ENCODE measurements around the gene CKAP4. TPM values are rescaled to one million over a fixed set of nuclear protein-coding genes. Genes with fewer than 3 reads are reported as not detected.

CKAP4 gene
- total and polyA plus RNA-seq, 10 of the 15 experiments (the other 5 are each of a cell fraction or from before 2014, with no cell fraction given): 0.39 to 23.6 (median 11.1) TPM

DNA sequence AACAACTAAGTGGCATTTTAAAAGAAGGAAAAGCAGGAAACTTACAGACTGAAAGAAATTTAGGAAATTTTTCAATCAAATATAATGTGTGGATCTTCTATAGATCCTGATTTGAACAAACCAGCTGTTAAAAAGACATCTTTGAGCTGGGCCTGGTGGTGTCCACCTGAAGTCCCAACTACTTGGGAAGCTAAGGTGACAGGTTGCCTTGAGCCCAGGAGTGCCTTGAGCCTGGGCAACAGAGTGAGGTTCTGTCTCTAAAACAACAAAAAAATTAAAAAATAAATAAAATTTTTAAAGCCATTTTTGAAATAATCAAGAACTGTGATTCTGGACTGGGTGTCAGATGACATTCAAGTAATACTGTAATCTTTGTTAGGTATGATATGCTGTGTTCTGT is 7.0 kb downstream of the CKAP4 start:
- in situ Hi-C loops (cut with MboI) (no loop called here), intact Hi-C loops (cut with micrococcal nuclease; ENCODE audit: unreplicated experiment) (no loop called here)
- H3K27me3 ChIP-seq (replicated peaks in 1 of 2; ENCODE audit: control insufficient read depth in 2 of 2, insufficient read depth in 2 of 2, low read length in 1 of 2): no peaks in the 10 kb centered on the region
- ChIA-PET CTCF (no interaction called here), POLR2A (no interaction called here), RAD21 (ENCODE audit: unreplicated experiment) (no interaction called here), SMC1A (ENCODE audit: uncharacterized antibody, unreplicated experiment) (no interaction called here)
- no peak overlapping the region for H3K9ac ChIP-seq (ENCODE audit: control insufficient read depth, insufficient read depth, low read length)
- DNase-seq (ENCODE audit: low read depth, low spot score) (no peak), FAIRE-seq (no peak), ATAC-seq (no peak)
- BruUV-seq (replicated peaks): no TSS peak
- H3K36me3 ChIP-seq (ENCODE audit: control insufficient read depth in 2 of 2, insufficient read depth in 2 of 2, low read length in 1 of 2): peaks cover 0 to 10% of the 10 kb centered on the region in 2 experiments; a peak in 2 of 4 replicates
- no peak overlapping the region for H3K4me2 ChIP-seq (ENCODE audit: control insufficient read depth, insufficient read depth)
- no peaks in the 10 kb centered on the region for H3K4me1 ChIP-seq (ENCODE audit: control insufficient read depth, insufficient read depth, low read length)
- no peak for TF ChIP-seq TBL1XR1 (IDR thresholded peaks at IDR 0.05; ENCODE audit: low read depth, low read length)
- TF ChIP-seq, protein P1, sequence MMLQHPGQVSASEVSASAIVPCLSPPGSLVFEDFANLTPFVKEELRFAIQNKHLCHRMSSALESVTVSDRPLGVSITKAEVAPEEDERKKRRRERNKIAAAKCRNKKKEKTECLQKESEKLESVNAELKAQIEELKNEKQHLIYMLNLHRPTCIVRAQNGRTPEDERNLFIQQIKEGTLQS (IDR thresholded peaks at IDR 0.05; ENCODE audit: borderline replicate concordance, extremely low read depth, low read depth, low read length): no peak
- TF ChIP-seq PAX5 (IDR thresholded peaks at IDR 0.05; ENCODE audit: borderline replicate concordance, low read depth, low read length): no peak
- TF ChIP-seq MTA3 (IDR thresholded peaks at IDR 0.05; ENCODE audit: borderline replicate concordance, low read length): no peak
- no peak for TF ChIP-seq HDGF (IDR thresholded peaks at IDR 0.05)
- no peak for TF ChIP-seq SREBF2 (IDR thresholded peaks at IDR 0.05; ENCODE audit: low read length)
- no peaks in the 10 kb centered on the region for H4K20me1 ChIP-seq (ENCODE audit: control insufficient read depth, insufficient read depth)
- peaks cover 3% of the 10 kb centered on the region for H3K79me2 ChIP-seq (ENCODE audit: control insufficient read depth, insufficient read depth, low read length)
- no peaks in the 10 kb centered on the region for H3K9me3 ChIP-seq (replicated peaks; ENCODE audit: control insufficient read depth, insufficient read depth, low read length)
- H3K27ac ChIP-seq (ENCODE audit: control insufficient read depth, insufficient read depth): no peak overlapping the region
- no peak overlapping the region for H3K4me3 ChIP-seq
- H2AFZ ChIP-seq (ENCODE audit: control insufficient read depth, low read depth, low read length): no peak overlapping the region

DNA sequence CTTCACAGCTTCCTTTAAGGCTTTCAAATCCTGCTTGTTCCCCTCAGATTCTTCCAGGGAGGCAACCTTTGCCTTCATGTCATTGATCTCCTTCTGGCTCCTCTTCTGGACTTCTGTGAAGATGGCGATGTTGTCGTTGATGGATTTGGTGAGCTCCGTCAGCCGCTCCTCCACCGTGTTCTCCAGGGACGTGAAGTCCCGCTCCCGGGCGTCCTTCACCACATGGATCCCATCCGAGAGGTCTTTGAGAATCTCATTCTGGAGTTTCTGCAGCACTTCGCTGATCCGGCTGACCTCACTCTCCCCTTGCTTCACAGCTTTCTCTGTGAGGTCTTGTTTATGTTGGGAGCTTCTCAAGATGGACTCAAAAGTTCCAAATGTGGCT is 7.9 kb downstream of the CKAP4 start:
- Histone ChIP-seq H3K9me3 (replicated peaks; ENCODE audit: control insufficient read depth, insufficient read depth, low read length) (no peaks in the 10 kb centered on the region), H3K9ac (ENCODE audit: control insufficient read depth, insufficient read depth, low read length) (no peak overlapping the region), H2AFZ (ENCODE audit: control insufficient read depth, low read depth, low read length) (no peak overlapping the region), H3K27ac (ENCODE audit: control insufficient read depth, insufficient read depth) (no peak overlapping the region), H3K4me1 (ENCODE audit: control insufficient read depth, insufficient read depth, low read length) (no peaks in the 10 kb centered on the region), H3K27me3 (replicated peaks in 1 of 2; ENCODE audit: control insufficient read depth in 2 of 2, insufficient read depth in 2 of 2, low read length in 1 of 2) (no peaks in the 10 kb centered on the region), H4K20me1 (ENCODE audit: control insufficient read depth, insufficient read depth) (no peaks in the 10 kb centered on the region), H3K36me3 (ENCODE audit: control insufficient read depth in 2 of 2, insufficient read depth in 2 of 2, low read length in 1 of 2) (peaks cover 0 to 10% of the 10 kb centered on the region in 2 experiments; a peak in 2 of 4 replicates), H3K4me3 (no peak overlapping the region), H3K4me2 (ENCODE audit: control insufficient read depth, insufficient read depth) (no peak overlapping the region), H3K79me2 (ENCODE audit: control insufficient read depth, insufficient read depth, low read length) (no peaks in the 10 kb centered on the region)
- CTCF ChIA-PET: interaction anchor here (0.9 to 1.0 kb wide), 2 partner anchors 16 to 19 kb away, joined by 3 read pairs; no protein-coding TSS in a partner anchor
- 94% methylated on average over 12 of the region's 12 CpGs for WGBS (ENCODE audit: insufficient coverage, insufficient replicate concordance, low lambda C conversion rate, missing lambda C conversion rate)
- SMC1A ChIA-PET (ENCODE audit: uncharacterized antibody, unreplicated experiment): no interaction called here
- RAD21 ChIA-PET (ENCODE audit: unreplicated experiment): no interaction called here
- DNase-seq (ENCODE audit: low read depth, low spot score) (no peak), ATAC-seq (no peak), FAIRE-seq (no peak)
- POLR2A ChIA-PET: no interaction called here
- intact Hi-C loops (cut with micrococcal nuclease; ENCODE audit: unreplicated experiment): no loop called here
- in situ Hi-C loops (cut with MboI): no loop called here
- BruUV-seq (replicated peaks): no TSS peak
- TF ChIP-seq SUPT20H (IDR thresholded peaks at IDR 0.05; ENCODE audit: borderline replicate concordance, control insufficient read depth, low read depth, low read length) (no peak), CBX5 (IDR thresholded peaks at IDR 0.05; ENCODE audit: low read depth) (no peak)
- TF ChIP-seq, protein P2, sequence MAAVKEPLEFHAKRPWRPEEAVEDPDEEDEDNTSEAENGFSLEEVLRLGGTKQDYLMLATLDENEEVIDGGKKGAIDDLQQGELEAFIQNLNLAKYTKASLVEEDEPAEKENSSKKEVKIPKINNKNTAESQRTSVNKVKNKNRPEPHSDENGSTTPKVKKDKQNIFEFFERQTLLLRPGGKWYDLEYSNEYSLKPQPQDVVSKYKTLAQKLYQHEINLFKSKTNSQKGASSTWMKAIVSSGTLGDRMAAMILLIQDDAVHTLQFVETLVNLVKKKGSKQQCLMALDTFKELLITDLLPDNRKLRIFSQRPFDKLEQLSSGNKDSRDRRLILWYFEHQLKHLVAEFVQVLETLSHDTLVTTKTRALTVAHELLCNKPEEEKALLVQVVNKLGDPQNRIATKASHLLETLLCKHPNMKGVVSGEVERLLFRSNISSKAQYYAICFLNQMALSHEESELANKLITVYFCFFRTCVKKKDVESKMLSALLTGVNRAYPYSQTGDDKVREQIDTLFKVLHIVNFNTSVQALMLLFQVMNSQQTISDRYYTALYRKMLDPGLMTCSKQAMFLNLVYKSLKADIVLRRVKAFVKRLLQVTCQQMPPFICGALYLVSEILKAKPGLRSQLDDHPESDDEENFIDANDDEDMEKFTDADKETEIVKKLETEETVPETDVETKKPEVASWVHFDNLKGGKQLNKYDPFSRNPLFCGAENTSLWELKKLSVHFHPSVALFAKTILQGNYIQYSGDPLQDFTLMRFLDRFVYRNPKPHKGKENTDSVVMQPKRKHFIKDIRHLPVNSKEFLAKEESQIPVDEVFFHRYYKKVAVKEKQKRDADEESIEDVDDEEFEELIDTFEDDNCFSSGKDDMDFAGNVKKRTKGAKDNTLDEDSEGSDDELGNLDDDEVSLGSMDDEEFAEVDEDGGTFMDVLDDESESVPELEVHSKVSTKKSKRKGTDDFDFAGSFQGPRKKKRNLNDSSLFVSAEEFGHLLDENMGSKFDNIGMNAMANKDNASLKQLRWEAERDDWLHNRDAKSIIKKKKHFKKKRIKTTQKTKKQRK (IDR thresholded peaks at IDR 0.05; ENCODE audit: low read depth, low read length): no peak
- TF ChIP-seq, protein P3, sequence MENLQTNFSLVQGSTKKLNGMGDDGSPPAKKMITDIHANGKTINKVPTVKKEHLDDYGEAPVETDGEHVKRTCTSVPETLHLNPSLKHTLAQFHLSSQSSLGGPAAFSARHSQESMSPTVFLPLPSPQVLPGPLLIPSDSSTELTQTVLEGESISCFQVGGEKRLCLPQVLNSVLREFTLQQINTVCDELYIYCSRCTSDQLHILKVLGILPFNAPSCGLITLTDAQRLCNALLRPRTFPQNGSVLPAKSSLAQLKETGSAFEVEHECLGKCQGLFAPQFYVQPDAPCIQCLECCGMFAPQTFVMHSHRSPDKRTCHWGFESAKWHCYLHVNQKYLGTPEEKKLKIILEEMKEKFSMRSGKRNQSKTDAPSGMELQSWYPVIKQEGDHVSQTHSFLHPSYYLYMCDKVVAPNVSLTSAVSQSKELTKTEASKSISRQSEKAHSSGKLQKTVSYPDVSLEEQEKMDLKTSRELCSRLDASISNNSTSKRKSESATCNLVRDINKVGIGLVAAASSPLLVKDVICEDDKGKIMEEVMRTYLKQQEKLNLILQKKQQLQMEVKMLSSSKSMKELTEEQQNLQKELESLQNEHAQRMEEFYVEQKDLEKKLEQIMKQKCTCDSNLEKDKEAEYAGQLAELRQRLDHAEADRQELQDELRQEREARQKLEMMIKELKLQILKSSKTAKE (IDR thresholded peaks at IDR 0.05; ENCODE audit: low read depth, poor library complexity, severe bottlenecking): no peak
- TF ChIP-seq, protein P4, sequence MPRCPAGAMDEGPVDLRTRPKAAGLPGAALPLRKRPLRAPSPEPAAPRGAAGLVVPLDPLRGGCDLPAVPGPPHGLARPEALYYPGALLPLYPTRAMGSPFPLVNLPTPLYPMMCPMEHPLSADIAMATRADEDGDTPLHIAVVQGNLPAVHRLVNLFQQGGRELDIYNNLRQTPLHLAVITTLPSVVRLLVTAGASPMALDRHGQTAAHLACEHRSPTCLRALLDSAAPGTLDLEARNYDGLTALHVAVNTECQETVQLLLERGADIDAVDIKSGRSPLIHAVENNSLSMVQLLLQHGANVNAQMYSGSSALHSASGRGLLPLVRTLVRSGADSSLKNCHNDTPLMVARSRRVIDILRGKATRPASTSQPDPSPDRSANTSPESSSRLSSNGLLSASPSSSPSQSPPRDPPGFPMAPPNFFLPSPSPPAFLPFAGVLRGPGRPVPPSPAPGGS (IDR thresholded peaks at IDR 0.05; ENCODE audit: borderline replicate concordance, insufficient read depth, low read depth, low read length, poor library complexity, severe bottlenecking): no peak
